ENCODE measurements around the gene STRA6.

Gene STRA6

DNA sequence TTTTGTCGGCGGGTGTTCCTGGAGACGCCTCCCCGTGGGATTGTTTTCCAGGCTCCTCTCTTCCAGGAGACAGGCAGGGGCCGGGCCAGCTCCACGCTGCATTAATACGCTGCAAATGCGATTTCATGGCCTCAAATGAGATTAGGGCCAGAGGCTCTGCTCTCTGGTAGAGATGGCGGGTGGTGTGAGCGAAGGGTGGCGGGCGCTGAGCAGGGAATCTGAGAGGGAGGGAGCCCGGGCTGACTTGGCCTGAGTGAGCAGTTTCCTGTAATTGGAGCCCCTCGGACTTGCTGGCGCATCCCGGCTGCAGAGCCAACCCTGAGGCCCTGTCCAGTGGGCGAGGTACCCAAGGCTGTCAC, 26.1 kb upstream of the STRA6 start:
- DNase-seq (ENCODE audit: low read depth), result no peak
- H3K4me3 ChIP-seq (ENCODE audit: low read depth, low read length), result no peak overlapping the region

DNA sequence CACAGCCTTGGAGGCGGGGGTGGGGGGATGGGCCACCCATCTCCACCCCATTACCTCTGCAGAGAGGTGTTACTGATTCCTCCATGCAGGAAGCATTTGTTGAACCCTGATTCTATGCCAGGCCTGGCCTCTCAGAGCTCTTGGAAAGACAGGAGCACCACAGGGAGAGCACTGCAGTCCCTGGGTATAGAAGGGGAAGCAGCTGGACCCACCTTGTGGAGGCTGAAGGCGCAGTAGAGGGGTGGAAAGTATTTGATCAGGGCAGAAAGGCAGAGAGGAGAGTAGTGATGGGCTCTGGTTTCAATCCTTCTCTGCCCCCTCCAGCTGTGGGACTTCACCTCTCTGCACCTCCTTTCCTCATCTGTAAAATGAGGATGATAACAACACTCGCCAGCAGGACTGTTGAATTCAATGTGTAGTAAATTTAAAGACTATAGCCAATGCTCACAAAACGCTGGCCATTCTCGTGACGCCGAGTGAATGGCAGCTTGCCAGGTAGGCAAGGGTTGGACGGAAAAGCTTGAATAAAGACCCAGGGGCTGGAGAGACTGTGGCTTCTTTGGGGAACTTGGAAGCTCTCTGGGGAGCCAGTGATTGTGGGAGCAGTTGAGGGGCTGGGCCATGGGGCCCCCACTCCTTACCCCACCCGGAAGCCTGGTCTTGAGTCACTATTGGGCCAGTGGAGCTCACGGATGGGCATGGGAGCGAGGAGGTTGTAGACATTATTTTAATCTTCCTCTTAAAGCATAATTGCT, 25.6 kb upstream of the STRA6 start:
- no peak for DNase-seq (ENCODE audit: low read depth)
- no peak overlapping the region for H3K4me3 ChIP-seq (ENCODE audit: low read depth, low read length)

DNA sequence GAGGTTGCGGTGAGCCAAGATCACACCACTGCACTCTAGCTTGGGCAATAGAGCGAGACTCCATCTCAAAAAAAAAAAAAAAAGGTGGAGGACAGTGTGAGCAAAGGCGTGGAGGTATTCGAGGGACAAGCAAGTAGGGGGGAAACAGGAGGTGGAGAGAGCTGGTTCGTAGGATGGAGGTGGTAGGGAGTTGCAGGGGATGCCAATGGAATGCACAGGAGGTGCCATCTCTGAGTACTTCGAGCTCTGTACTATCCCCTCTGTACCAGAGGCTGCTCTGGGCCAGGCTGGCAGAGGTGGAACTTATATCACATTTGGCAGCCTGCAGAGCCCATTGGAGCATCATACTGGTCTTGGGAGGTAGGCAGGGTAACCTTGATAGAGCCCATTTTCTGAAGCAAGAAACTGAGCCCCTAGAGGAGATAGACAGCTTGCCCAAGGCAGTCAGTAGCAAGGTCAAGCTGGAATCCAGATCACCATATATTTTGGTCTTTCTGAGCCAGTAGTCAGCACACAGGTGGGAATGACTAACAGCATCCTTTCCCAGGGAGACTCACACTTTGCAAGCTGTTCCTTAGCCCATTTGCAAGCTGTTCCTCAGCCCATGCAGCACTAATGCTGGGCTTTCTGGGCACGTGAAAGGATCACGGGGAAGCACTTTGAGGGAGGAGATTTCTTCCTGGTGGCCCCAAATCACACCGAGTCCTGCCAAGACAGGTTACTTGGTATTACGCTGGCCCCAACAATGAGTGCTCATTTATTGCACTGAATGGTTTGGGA, 24.4 kb upstream of the STRA6 start:
- DNase-seq (ENCODE audit: low read depth), result no peak
- no peak overlapping the region for H3K4me3 ChIP-seq (ENCODE audit: low read depth, low read length)

DNA sequence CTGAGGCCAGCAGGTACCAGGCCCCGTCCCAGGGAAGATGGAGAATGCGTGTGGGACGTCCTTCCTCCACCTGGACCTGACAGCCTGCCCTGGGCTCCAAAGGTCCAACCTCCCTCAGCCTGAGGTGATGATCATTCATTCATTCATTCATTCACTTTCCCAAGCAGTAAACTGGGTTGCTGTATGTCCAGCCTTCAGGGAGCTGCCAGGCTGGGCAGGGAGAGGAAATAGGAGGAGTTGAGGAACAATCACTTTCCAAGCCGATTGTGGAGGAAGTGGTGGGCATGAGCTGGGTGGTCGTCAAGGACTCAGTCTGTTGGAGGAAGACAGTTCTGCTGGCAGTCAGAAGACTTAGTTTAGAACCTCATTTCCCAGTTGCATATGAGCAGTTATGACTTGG, 23.3 kb upstream of the STRA6 start:
- no peak for DNase-seq (ENCODE audit: low read depth)
- no peak overlapping the region for H3K4me3 ChIP-seq (ENCODE audit: low read depth, low read length)

DNA sequence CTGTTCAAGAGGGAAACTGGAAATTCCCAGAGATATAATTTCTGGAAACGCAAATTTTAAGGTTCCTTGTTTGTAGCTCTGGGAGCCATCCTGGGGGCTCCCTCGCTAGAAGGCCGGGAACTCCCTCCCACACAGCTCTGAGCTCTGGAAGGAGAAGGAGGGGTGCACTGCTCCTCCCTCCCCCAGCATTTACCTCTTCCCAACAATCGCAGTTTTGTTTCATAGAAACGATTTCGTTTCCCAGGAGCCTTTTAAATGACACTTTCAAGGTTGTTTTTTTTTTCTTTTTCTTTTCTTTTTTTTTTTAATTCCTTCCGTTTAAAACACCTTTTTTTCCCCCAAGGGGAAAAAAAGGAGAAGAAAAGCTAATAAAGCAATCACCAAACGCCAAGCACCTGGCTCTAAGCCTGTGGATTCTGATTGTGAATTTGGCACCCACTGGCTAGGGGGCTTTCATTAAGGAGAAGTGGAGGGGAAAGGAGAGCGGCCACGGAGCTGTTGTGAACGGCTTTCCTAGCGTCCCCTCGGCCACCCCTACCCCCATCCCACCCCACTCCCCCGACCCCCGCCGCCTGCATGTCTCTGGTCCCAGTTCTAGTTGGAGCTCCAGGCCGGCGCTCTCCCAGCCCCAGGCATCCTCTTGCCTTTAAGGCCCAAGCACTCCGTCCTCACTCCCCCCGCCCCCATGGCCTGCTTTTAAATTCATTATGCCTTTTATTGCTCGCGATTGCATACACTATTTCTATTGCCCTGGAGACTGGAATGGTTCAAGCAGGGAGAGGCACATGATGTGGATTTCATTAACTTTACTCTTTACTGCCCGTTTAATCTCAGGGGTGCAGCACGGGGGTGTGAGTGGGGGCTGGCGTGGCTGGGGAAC, 19.9 kb upstream of the STRA6 start:
- no peak for DNase-seq (ENCODE audit: low read depth)
- no peak overlapping the region for H3K4me3 ChIP-seq (ENCODE audit: low read depth, low read length)

DNA sequence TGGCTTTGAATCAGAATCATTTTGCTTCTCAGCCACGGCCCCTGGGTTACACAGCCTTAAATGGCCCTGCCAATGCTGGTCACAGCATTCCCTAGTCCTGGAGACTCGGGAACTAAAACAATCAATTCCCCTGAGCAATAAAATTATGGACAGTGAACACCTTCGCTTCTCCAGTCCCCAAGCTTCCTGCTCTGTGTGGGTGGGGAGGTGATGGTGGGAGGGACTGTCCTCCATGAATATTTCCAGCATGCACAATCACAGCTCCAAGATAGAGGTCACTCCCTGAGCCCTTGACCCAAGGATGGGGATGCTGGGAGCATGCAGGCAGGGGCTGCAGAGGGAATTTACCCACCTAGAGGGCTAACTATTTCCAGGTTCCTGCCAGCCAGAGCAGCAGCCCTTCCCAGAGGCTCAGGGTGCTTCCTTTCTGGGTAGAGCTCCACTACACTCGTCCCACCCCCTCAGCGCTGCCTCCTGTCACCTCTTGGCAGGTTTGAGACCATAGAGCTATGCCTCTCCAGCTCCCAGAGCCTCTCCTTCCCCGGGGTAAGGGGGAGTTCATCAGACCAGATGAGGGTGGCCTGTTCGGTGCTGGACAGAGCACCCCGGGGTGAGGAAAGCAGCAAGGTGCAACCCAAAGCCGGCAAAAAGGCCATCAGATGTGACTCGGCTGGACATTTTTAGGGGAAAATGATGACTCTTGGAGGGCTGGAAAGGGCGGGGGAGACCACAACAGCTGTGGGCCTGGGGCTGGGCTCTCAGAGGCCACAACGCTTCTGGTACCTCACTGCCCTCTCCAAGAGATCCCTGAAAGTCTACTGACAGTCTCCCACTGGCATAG, 19.0 kb upstream of the STRA6 start:
- H3K4me3 ChIP-seq (ENCODE audit: low read depth, low read length), result no peak overlapping the region
- no peak for DNase-seq (ENCODE audit: low read depth)

DNA sequence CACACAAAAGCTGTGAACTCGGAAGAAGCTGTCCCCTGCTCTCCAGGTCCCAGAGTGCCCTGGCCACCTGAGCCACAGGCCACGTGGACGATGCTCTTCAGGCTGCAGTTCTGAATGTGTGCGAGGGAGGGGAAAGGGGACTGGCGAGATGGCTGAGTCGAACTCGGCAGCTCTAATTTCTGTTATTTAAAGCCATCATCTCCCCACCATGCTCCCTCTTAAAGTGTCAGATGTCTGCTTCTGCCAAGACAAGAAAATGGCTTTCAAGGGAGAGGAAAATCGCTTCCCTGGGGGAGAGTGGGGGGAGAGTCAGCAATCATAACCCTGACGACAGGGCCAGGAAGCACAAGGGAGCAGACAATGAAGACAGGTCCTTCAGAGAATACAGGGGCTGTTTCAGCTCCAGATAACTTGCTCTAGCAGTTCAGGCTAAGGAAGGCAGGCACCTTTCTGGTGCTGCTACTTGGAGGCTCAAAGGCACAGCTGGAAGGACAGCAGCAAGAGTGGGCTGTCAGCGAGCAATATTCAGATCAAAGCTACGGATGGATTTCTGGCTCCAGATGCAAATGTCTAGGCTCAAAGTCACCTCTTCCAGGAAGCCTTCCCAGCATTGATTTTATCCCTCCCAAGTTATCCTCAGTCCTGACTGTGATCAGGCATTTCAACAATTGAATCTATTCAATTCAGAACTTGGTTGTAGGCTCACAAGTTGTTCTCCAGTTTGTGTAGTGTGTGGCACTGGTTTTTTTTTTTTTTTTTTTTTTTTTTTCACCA, 18.1 kb upstream of the STRA6 start:
- no peak for DNase-seq (ENCODE audit: low read depth)
- no peak overlapping the region for H3K4me3 ChIP-seq (ENCODE audit: low read depth, low read length)

DNA sequence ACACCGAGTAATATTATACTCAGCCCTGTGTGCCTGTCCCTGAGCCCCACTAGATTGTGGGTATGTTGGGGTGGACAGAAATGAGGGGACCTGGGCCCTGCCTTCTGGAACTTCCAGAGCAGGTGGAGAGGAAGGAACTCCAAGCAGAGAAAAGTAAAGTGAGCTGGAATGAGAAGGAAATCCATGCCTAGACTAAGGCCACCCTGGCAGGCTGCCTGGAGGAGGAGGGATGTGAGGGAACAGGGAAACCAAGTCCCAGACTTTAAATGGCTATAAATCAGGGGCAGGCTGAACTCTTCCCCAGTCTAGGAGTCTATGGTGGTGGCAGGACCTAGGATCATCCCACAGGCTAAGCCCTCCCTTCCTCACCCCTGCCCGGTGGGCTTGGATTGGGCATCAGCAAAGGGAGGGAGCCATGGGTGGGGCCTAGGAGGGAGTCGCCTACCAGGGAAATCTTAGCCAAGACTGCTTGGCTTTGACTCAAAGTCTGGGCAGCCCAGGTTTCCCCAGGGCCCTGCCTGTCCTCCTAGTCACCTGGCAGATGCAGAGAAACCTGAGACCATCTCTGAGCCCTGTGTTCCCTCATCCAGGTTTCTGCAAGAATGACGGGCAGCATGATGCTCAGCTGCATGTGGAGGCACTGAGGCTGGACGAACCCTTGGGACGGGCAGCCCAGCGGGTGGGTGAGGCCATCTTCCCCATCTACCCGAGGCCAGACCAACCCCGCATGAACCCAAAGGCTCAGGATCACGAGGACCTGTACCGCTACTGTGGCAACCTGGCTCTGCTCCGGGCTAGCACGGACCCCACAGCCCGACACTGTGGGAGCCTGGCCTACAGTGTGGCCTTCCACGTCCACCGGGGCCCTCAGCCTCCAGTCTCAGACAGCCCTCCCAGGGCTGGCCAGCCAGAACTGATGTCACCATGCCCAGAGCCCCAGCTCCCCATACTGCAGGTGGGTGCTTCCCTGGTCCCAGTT, 15.6 kb upstream of the STRA6 start:
- DNase-seq (ENCODE audit: low read depth), result no peak

DNA sequence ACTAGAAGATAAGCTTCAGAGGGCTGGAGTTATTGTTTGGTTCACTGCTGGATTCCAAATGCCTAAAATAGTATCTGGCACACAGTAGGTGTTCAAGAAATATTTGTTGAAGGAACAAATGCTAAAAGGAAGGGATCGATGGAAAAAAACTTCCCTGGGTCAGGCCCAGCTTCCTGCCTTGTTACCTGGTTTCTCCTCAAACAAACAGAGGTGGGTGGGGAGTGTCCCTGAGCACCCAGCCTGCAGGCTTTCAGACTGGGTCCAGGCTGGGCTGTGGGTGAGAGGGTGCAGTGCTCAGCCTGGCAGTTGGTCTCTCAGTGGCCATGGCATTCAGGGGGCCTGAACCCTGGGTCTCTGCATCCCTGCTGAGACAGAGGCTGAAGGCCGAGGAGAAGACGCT, 14.4 kb upstream of the STRA6 start:
- no peak overlapping the region for H3K4me3 ChIP-seq (ENCODE audit: low read depth, low read length)
- no peak for DNase-seq (ENCODE audit: low read depth)

More for the DNA sequence above, 15.6 kb upstream of the STRA6 start:
- no peak overlapping the region for H3K4me3 ChIP-seq (ENCODE audit: low read depth, low read length)

DNA sequence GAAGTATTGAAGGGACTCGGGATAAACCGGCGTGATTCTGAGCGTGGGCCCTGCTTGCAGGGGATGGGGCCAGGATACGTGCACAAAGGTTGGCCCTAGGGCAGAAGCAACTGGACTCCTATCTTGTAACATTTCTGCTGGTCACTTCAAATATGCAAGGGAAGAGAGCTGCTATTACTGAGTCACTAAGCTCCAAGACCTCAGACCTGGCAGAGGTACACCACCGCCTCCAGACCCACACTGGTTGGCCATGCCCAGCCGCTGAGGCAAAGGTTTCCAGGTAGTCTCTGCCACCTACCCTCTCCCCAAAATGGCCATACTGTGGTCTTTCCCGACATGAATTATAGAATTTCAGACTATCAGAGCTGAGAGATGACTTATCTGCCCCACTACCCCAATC, 13.4 kb upstream of the STRA6 start:
- no peak for DNase-seq (ENCODE audit: low read depth)
- H3K4me3 ChIP-seq (ENCODE audit: low read depth, low read length), result no peak overlapping the region

DNA sequence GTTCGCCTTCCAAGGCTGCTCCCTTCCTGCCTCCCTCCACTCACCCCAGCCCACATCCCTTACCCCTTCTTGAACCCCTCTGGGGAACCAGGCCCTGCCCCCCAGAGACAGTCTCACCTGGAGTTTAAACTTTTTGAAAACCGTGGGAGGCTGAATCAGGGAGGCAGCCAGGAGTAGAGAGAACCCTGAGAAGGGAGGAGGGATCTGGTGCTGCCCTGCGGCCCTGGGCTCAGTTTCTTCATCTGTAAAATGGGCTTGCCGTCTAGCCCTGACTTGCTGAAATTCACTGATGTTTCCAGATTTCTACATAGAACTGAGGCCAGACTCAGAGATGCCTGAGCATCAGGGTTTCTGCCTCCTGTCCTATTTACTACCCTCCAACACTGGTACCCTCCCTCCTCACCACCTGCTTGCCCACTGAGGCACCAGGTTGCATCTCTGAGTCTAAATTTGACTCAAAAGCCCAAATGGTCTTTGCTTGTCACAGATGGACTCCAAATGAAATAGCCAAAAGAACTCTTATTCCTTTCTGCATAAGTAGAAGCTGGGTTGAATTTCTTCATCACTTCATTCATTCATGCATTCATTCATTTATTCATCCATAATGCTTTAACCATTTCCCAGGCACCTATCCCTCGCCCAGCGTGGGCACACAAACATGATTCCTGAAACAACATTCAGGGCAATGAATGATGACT, 11.9 kb upstream of the STRA6 start:
- no peak overlapping the region for H3K4me3 ChIP-seq (ENCODE audit: low read depth, low read length)
- DNase-seq (ENCODE audit: low read depth), result no peak

DNA sequence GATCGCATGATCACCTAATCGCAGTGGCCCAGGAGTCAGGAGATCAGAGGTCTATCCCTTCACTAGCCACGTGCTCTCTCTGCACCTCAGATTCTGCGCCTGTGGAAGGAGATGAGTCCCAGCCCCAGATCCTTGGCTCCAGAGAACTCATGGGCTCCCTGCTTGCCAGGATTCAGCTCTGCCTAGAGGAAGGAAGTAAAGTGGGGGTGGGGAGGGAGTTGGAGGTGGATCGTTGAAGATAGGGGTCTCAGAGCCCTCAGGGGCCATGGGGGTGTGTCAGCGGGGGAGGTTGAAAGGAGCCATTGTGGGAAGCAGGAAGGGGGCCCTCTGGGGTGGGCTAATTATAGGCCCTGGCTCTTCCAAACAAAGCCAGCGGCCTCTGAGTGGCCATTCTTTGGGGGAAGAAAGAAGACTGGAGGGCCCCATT, 11.3 kb upstream of the STRA6 start:
- H3K4me3 ChIP-seq (ENCODE audit: low read depth, low read length), result no peak overlapping the region
- DNase-seq (ENCODE audit: low read depth), result no peak

DNA sequence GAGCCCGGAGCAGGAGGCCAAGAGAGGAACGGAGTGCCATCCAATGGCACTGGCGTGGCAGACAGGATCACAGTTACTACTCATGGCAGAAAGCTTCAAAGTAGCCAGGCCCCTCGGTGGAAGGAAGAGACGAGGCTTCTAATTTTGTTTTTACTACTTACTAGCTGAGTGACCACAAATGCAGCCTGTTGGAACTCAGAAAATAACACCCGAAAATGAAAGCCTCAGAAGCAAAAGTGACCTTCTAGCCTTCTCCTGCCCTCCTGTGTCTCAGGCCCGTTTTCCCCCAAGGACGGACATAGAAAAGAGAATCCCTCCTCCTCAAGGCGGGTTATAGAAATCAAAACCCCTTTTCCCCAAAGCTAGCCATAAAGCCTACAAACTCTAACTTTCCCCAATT, 9.9 kb upstream of the STRA6 start:
- H3K4me3 ChIP-seq (ENCODE audit: low read depth, low read length), result no peak overlapping the region
- no peak for DNase-seq (ENCODE audit: low read depth)

DNA sequence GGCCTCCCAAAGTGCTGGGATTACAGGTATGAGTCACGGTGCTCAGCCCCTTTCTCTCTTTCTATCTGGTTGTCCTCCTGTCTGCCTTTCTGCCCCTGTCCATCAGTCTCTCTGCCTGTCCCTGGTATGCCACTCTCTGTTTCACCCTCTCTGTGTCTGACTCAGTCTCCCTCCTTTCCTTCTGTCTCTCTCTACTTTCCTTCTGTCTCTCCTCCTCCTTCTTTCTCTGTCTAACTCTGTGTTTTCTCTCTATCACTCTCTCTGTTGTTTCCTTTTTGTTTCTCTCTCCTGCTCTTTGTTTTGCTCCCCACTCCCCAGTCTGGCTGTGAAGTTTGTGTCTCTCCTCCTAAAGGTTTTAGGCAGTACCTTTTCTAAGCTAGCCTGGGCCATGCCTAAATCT, 9.1 kb upstream of the STRA6 start:
- no peak overlapping the region for H3K4me3 ChIP-seq (ENCODE audit: low read depth, low read length)
- no peak for DNase-seq (ENCODE audit: low read depth)

DNA sequence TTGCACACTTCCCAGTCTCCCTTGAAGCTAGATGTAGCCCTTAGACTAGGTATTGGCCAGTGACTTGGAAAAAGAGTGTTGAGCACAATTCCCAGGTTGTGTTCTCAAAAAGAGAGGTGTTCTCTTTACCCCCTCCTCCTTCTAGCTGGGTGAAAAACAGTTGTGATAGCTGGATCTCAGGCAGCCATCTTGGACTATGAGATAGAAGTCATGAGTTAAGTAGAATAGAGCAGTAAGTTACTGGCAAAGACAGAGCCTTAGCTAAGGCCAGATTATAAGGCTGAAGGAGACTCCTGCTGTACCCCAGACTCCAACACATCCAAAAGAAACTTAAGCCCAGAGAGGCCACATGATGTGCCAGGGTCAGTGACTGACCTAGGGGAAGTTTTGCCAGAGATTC, 8.1 kb upstream of the STRA6 start:
- no peak for DNase-seq (ENCODE audit: low read depth)
- no peak overlapping the region for H3K4me3 ChIP-seq (ENCODE audit: low read depth, low read length)

DNA sequence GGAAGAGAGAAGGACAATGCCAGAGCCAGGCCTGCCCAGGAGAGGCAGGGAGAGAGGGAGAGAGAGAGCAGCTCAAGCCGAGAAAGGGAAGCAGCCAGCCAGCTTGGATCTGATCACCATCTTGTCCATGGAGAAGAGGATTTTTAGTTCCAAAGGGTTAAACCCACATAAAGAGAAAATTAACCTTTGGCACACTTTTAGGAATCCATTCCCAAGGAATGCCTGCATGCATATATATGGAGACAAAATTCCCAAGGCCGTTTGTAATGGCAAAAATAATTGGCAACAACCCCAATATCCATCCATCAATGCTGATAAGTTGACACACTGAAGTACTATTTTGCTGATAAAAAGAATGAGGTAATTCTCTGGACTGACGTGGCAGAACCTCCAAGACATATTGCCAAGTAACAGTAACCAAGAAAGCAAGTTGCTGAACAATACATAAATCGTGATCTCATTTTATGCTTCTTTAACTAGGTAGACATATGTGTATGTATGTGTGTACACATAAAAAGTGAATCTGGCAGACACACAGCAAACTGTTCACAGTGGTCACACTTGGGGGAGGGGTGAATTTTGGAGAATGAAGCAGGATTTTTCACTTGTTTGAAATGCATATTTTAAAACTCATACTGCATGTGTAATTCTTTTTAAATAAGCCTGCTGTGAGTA, 7.5 kb upstream of the STRA6 start:
- no peak overlapping the region for H3K4me3 ChIP-seq (ENCODE audit: low read depth, low read length)

More for the DNA sequence above, 7.5 kb upstream of the STRA6 start:
- DNase-seq (ENCODE audit: low read depth), result no peak
